ENCODE results near the gene PTMA.

Gene PTMA

DNA sequence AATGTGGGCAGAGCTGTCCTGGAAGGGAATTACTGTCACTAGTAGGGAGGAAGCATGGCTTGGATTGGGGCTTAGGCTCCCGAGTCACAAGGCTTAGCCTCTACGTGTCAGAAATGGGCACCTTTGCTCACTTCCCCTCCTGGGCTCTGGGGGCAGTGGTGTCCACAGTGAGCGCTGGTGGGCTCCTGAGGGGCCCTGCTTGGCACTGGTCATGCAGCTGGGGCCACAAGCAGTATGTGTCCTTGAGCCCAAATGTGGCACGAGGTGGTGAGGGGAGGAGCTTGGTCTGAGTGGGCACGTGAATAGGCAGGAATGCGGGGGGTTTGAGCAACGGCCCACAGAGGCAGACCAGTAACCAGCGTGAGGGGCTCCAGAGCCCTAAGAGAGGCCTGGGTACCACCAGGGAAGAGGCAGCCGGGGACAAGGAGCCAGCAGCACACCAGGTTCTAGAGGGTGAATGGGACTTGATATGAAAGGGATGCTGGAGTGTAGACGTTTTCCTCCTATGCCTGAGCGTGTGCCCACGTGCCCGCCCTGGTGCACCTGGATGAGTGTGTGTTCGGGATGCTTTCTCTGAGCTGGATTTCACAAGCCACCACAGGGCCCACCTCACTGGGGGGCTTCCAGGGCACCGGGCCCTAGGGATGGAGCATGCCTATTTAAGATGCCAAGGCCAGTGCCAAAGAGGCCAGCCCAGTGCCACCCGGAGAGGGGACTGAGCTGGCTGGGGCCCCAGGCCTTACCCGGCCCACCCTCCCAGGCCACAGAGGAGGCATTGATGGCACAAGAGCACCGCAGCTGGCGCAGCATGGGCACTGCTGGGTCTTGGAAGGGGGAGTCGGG is 22.8 kb upstream of the PTMA start:
- H3K27ac ChIP-seq (ENCODE audit: insufficient read depth, low read depth, low read length, poor library complexity, severe bottlenecking) = no peak overlapping the region
- H3K9me3 ChIP-seq (ENCODE audit: control insufficient read depth, low read length) = no peaks in the 10 kb centered on the region
- WGBS, 2 experiments = 80 to 81% methylated on average over 20 of the region's 20 CpGs
- no peaks in the 10 kb centered on the region for H3K36me3 ChIP-seq (ENCODE audit: control insufficient read depth, insufficient read depth, low read length)
- H3K4me1 ChIP-seq (ENCODE audit: control insufficient read depth, insufficient read depth, low read length) = peaks cover 27% of the 10 kb centered on the region
- no peaks in the 10 kb centered on the region for H3K27me3 ChIP-seq (ENCODE audit: control insufficient read depth, insufficient read depth, low read length, poor library complexity, severe bottlenecking)
- no peak overlapping the region for H3K4me3 ChIP-seq (ENCODE audit: insufficient read depth, low read depth, low read length)

DNA sequence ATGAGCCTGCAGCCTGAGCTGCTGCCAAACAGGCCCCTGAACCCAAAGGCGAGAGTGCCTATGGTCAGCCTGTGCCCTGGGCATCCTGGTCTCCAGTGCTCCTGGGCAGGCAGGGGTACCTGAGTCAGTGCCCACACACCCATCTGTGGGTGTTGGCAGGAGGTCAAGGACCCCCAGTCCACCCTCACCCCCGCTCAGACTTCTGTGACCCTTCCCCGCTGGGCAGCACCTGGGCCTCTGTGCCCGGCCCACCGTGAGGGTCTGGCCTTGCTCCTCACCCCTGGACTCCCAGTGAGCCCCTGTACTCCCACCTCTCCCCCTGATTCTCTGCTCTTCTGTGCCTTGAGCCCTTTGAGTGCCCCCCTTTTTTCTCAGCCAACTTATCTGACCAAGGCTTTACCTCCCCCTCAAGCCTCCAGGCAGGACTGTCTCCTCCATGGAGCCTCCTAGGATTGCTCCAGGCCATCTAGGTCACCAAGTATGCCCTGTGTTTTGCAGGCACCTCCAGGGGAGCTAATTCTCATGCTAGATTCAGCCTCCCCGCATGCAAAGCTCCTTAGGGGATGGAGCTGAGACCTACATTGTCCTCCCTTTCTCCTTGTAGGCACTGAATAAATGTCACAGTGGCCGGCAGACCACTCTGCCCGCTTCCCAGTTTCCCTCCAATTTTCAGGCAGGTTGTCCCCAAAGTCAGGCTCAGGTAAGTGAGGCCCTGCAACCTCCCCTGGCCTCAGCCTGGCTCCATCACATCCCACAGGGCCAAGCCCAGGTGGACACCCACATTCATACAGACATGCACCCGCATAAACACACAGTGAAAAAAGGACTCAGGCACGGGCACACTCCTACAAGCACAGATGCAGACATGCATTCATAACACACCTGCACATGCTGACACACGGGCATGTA is 21.9 kb upstream of the PTMA start:
- Histone ChIP-seq H3K27ac (ENCODE audit: insufficient read depth, low read depth, low read length, poor library complexity, severe bottlenecking) (no peak overlapping the region), H3K4me3 (ENCODE audit: insufficient read depth, low read depth, low read length) (no peak overlapping the region), H3K27me3 (ENCODE audit: control insufficient read depth, insufficient read depth, low read length, poor library complexity, severe bottlenecking) (no peaks in the 10 kb centered on the region), H3K4me1 (ENCODE audit: control insufficient read depth, insufficient read depth, low read length) (peaks cover 26% of the 10 kb centered on the region), H3K9me3 (ENCODE audit: control insufficient read depth, low read length) (no peaks in the 10 kb centered on the region), H3K36me3 (ENCODE audit: control insufficient read depth, insufficient read depth, low read length) (no peaks in the 10 kb centered on the region)
- WGBS, 2 experiments = 75 to 77% methylated on average over 11 of the region's 11 CpGs

DNA sequence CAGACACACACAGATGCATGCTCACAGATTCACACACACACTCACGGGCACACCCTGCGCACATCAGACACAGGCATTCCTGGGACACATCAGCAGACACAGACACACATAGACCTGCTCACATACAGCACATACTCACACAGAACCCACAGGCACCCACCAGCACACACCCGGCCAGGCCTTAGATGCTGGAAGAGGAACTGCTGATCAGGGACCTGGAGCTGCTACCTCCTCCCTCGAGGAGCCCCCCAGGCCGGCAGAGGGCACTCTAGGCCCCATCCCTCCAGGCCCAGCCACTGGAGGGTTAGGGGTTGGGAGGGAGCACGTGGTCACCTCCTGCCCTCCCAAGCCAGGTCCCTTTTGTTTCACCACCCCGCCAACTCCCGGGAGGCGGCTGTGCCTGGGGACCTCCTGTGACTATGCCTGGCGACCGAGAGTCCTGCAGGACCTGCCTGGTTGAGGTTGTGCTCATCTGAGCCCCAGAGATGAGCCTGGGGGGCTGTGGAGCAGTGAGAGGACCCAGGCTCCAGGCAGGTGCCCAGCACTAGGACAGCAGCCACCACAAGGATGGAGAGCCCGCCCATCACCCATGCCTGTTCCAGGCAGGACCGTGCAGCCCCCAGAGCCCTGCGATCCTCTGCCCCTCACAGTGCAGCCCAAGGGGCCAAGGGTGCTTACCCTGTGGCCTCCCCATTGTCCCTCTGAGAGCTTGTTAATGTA is 21.0 kb upstream of the PTMA start:
- Histone ChIP-seq H3K27me3 (ENCODE audit: control insufficient read depth, insufficient read depth, low read length, poor library complexity, severe bottlenecking) (no peaks in the 10 kb centered on the region), H3K4me3 (ENCODE audit: insufficient read depth, low read depth, low read length) (peak overlapping the region; percentile 45), H3K27ac (ENCODE audit: insufficient read depth, low read depth, low read length, poor library complexity, severe bottlenecking) (peak overlapping the region; percentile 83), H3K9me3 (ENCODE audit: control insufficient read depth, low read length) (no peaks in the 10 kb centered on the region), H3K4me1 (ENCODE audit: control insufficient read depth, insufficient read depth, low read length) (peaks cover 19% of the 10 kb centered on the region), H3K36me3 (ENCODE audit: control insufficient read depth, insufficient read depth, low read length) (no peaks in the 10 kb centered on the region)
- WGBS, 2 experiments = 23 to 24% methylated on average over 14 of the region's 14 CpGs

DNA sequence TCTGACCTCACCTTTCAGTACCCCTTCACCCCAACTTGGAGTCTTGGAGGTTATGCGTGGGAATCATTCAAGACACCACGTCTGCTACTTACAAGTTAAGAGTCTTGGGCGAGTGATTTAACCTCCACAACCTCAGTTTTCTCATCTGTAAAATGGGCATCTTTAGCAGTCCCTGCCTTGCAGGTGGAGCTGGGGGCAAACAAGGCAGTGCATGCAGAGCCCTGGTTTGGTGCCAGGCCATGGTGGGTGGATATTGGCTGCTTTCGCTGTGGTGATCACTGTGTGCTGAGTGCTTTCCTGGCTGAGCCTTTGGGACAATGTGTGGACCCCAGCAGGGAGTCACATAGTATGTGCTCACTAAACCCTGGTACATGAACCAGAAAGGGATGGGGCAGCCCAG is 20.4 kb upstream of the PTMA start:
- Histone ChIP-seq H3K27ac (ENCODE audit: insufficient read depth, low read depth, low read length, poor library complexity, severe bottlenecking) (no peak overlapping the region), H3K27me3 (ENCODE audit: control insufficient read depth, insufficient read depth, low read length, poor library complexity, severe bottlenecking) (no peaks in the 10 kb centered on the region), H3K36me3 (ENCODE audit: control insufficient read depth, insufficient read depth, low read length) (no peaks in the 10 kb centered on the region), H3K4me1 (ENCODE audit: control insufficient read depth, insufficient read depth, low read length) (peaks cover 19% of the 10 kb centered on the region), H3K9me3 (ENCODE audit: control insufficient read depth, low read length) (no peaks in the 10 kb centered on the region), H3K4me3 (ENCODE audit: insufficient read depth, low read depth, low read length) (peak overlapping the region; percentile 45)
- WGBS, 2 experiments = 95 to 96% methylated on average over 4 of the region's 4 CpGs

DNA sequence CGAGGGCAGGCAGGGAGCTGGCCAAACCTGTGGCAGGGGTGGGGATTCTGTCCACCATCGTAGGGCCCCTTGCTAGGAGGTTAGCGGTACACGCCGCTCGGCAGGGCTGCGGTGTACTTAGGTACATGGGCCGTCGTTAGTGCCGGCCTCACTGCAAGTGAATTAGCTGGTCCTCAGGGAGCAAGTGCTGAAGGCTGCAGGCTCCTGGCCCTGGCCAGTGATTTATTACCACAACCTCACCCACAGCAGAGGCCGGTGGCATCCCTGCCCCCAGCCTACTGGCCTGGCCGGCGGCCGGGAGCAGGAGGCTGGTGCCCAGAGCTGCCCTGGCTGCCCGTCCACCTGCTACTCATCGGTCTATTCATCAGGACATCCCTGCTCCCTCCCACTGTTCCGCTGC is 19.6 kb upstream of the PTMA start:
- WGBS, 2 experiments = 89 to 91% methylated on average over 17 of the region's 17 CpGs
- Histone ChIP-seq H3K27me3 (ENCODE audit: control insufficient read depth, insufficient read depth, low read length, poor library complexity, severe bottlenecking) (no peaks in the 10 kb centered on the region), H3K4me3 (ENCODE audit: insufficient read depth, low read depth, low read length) (no peak overlapping the region), H3K9me3 (ENCODE audit: control insufficient read depth, low read length) (no peaks in the 10 kb centered on the region), H3K36me3 (ENCODE audit: control insufficient read depth, insufficient read depth, low read length) (no peaks in the 10 kb centered on the region), H3K4me1 (ENCODE audit: control insufficient read depth, insufficient read depth, low read length) (peaks cover 19% of the 10 kb centered on the region), H3K27ac (ENCODE audit: insufficient read depth, low read depth, low read length, poor library complexity, severe bottlenecking) (no peak overlapping the region)

DNA sequence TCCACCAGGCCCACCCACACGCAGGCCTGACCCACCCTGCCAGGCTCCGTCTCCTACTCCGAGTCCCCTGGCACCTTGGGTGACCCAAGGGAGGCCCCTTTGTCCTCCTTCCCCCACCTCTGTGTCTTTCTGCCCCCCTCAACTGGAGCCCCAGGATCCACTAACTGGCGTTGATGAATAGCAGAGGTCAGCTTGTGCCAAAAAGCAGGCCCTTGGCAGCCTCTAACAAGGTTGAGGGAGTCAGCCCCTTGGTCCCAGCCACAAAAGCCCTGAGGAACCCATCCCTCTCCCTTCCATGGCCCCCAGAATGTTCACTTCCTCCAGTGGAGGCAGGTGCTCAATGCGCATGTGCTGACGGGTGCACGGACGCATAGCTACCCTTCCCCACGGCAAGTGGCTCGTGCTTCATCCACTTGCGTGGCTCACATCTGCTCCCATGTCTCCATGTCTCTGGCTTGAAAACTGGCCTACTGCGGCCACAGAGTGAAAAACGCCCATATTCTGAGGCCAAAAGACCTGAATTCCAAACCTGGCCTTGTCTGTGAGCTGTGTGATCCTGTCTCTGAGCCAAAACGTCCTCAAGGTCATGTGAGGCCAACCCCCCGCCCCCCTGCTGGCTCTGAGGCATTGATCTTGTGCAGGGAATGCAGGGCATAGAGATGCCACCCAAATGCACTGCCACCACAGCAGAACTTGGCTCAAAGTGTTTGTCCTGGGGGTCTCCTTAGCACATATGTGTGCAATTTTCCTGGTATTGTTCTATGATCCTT is 19.0 kb upstream of the PTMA start:
- Histone ChIP-seq H3K36me3 (ENCODE audit: control insufficient read depth, insufficient read depth, low read length) (no peaks in the 10 kb centered on the region), H3K27ac (ENCODE audit: insufficient read depth, low read depth, low read length, poor library complexity, severe bottlenecking) (no peak overlapping the region), H3K4me3 (ENCODE audit: insufficient read depth, low read depth, low read length) (no peak overlapping the region), H3K27me3 (ENCODE audit: control insufficient read depth, insufficient read depth, low read length, poor library complexity, severe bottlenecking) (no peaks in the 10 kb centered on the region), H3K4me1 (ENCODE audit: control insufficient read depth, insufficient read depth, low read length) (peaks cover 19% of the 10 kb centered on the region), H3K9me3 (ENCODE audit: control insufficient read depth, low read length) (no peaks in the 10 kb centered on the region)
- WGBS, 2 experiments = 87 to 89% methylated on average over 15 of the region's 15 CpGs

DNA sequence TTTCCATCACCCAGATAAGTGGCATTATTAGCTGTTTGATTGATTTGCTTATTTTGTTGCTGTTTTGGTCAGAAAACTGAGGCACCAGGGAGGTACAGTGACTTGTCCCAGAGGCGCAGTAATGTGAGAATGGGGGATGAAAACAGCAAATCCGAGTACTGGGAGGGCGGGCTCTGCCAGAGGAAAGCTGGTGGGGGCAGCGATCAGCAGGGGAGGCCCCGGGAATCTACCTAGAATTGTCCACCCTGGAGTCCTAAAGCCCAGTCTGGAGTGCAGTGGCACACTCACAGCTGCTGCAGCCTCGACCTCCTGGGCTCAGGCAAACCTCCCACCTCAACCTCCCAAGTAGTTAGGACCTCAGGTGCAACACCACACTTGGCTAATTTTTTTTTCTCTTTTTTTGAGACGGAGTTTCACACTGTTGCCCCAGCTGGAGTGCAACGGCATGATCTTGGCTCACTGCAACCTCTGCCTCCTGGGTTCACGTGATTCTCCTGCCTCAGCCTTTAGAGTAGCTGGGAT is 17.0 kb upstream of the PTMA start:
- peaks cover 13% of the 10 kb centered on the region for H3K4me1 ChIP-seq (ENCODE audit: control insufficient read depth, insufficient read depth, low read length)
- no peaks in the 10 kb centered on the region for H3K9me3 ChIP-seq (ENCODE audit: control insufficient read depth, low read length)
- 59 to 60% methylated on average over 9 of the region's 9 CpGs for WGBS, 2 experiments
- no peaks in the 10 kb centered on the region for H3K27me3 ChIP-seq (ENCODE audit: control insufficient read depth, insufficient read depth, low read length, poor library complexity, severe bottlenecking)
- H3K4me3 ChIP-seq (ENCODE audit: insufficient read depth, low read depth, low read length) = no peak overlapping the region
- no peaks in the 10 kb centered on the region for H3K36me3 ChIP-seq (ENCODE audit: control insufficient read depth, insufficient read depth, low read length)
- no peak overlapping the region for H3K27ac ChIP-seq (ENCODE audit: insufficient read depth, low read depth, low read length, poor library complexity, severe bottlenecking)

DNA sequence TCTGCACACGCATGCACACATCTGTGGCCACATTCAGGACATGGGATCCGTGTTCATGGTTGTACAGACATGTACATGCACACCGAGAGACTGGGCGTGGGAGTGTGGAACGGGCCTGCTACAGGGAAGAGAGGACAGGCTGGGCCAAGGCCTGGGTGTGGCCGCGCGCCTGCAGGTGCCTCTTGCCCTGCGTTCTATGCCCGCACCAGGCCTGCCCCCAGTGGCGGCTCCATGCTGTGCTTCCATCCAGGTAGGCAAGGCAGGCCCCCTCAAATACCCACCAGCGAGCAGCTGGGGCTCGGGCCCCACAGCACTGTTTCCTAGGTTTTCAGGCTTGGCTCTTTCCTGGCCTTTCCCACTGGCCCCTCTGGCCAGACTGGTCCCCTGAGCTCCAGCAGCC is 15.5 kb upstream of the PTMA start:
- H3K4me3 ChIP-seq (ENCODE audit: insufficient read depth, low read depth, low read length) = no peak overlapping the region
- H3K27me3 ChIP-seq (ENCODE audit: control insufficient read depth, insufficient read depth, low read length, poor library complexity, severe bottlenecking) = no peaks in the 10 kb centered on the region
- no peaks in the 10 kb centered on the region for H3K9me3 ChIP-seq (ENCODE audit: control insufficient read depth, low read length)
- 92 to 95% methylated on average over 13 of the region's 13 CpGs for WGBS, 2 experiments
- no peaks in the 10 kb centered on the region for H3K36me3 ChIP-seq (ENCODE audit: control insufficient read depth, insufficient read depth, low read length)
- H3K27ac ChIP-seq (ENCODE audit: insufficient read depth, low read depth, low read length, poor library complexity, severe bottlenecking) = no peak overlapping the region
- H3K4me1 ChIP-seq (ENCODE audit: control insufficient read depth, insufficient read depth, low read length) = no peaks in the 10 kb centered on the region

DNA sequence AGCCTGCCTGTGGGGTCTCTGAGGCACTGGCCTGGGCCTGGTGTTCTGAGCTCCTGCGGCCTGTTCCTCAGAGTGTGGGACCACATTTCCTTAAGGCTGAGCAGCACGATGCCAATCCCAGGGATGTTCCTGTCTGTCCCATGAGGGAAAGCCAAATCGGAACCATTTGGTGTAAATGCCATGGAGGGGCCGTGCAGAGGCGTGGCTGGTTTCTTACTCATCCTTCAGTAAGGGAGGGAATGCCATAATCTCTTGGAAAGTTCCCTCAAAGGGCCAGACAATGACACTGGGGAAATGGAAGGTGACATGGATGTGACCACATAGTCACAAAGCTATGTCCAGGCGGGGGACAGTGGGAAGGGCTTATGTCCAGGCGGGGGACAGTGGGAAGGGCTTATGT is 14.4 kb upstream of the PTMA start:
- Histone ChIP-seq H3K27ac (ENCODE audit: insufficient read depth, low read depth, low read length, poor library complexity, severe bottlenecking) (no peak overlapping the region), H3K4me1 (ENCODE audit: control insufficient read depth, insufficient read depth, low read length) (no peaks in the 10 kb centered on the region), H3K36me3 (ENCODE audit: control insufficient read depth, insufficient read depth, low read length) (no peaks in the 10 kb centered on the region), H3K4me3 (ENCODE audit: insufficient read depth, low read depth, low read length) (no peak overlapping the region), H3K27me3 (ENCODE audit: control insufficient read depth, insufficient read depth, low read length, poor library complexity, severe bottlenecking) (no peaks in the 10 kb centered on the region), H3K9me3 (ENCODE audit: control insufficient read depth, low read length) (no peaks in the 10 kb centered on the region)
- WGBS, 2 experiments = 90% methylated on average over 7 of the region's 7 CpGs

Measured in ectodermal cell (in vitro differentiated cells).